ENCODE measurements around the gene GRIK3. TPM values are rescaled to one million over a fixed set of nuclear protein-coding genes. Genes with fewer than 3 reads are reported as not detected.

Gene GRIK3
- total RNA-seq, 2 donors from 2014 or later: 0.30 to 0.55 TPM

DNA sequence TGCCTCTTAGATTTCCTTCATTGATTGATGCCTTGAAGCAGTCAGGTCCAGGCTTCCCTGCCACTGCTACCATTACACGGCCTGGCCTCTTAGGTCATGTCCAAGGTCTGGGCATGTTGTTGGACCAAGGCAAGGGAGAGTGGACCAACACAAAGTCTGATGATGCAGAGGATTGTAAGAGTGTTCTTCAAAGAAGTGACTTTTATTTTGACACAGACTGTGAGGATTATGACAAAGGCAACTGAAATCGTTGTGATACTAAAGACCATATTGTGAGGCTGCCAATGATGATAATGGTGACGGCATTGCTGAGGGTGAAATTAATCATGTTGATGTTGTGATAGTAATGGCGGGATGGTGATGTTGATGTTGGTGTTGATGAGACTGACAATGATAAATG is 149.5 kb downstream of the GRIK3 start:
- TF ChIP-seq, protein P1, sequence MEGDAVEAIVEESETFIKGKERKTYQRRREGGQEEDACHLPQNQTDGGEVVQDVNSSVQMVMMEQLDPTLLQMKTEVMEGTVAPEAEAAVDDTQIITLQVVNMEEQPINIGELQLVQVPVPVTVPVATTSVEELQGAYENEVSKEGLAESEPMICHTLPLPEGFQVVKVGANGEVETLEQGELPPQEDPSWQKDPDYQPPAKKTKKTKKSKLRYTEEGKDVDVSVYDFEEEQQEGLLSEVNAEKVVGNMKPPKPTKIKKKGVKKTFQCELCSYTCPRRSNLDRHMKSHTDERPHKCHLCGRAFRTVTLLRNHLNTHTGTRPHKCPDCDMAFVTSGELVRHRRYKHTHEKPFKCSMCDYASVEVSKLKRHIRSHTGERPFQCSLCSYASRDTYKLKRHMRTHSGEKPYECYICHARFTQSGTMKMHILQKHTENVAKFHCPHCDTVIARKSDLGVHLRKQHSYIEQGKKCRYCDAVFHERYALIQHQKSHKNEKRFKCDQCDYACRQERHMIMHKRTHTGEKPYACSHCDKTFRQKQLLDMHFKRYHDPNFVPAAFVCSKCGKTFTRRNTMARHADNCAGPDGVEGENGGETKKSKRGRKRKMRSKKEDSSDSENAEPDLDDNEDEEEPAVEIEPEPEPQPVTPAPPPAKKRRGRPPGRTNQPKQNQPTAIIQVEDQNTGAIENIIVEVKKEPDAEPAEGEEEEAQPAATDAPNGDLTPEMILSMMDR (IDR thresholded peaks at IDR 0.05): no peak
- no peaks in the 10 kb centered on the region for H3K36me3 ChIP-seq
- no peaks in the 10 kb centered on the region for H3K4me1 ChIP-seq
- no peaks in the 10 kb centered on the region for H3K9me3 ChIP-seq
- no peak overlapping the region for H3K27ac ChIP-seq
- no peak overlapping the region for H3K4me3 ChIP-seq
- peak; percentile 13 for DNase-seq (ENCODE audit: low spot score)
- H3K27me3 ChIP-seq: no peaks in the 10 kb centered on the region

DNA sequence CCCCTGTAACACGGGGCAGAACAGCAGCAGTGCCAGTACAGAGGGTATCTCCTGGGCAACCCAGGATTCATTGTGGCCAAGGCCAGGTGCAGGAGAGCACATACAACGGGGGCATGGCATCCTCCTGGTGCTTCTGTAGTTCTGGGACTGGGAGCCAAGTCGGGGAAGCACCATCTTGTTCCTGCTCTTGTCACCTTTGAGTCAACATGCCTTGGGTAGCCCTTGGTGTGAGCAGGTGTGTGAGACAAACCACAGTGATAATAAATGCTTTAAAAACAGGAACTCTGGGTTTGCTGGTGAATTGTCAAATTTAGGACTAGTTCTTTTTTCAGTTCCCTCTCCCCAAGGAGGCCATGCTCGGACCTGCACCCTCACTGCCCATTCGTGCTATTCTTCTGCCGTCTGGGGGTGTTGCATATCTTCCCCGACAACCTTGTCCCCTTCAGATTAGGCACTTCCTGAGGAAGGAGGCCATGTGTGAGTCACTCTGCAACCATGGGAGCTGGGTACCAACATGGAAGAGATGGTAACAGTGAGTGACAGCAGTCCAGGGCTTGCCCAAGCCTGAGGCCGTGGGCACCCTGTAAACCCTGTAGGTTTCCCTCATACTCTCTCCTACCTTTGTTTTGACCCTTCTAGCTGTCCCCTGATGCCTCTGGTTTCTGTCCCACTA is 150.2 kb downstream of the GRIK3 start:
- no peaks in the 10 kb centered on the region for H3K9me3 ChIP-seq
- H3K27me3 ChIP-seq: no peaks in the 10 kb centered on the region
- H3K4me3 ChIP-seq: no peak overlapping the region
- no peaks in the 10 kb centered on the region for H3K36me3 ChIP-seq
- no peaks in the 10 kb centered on the region for H3K4me1 ChIP-seq
- TF ChIP-seq, protein P1 (IDR thresholded peaks at IDR 0.05): no peak
- no peak overlapping the region for H3K27ac ChIP-seq
- DNase-seq (ENCODE audit: low spot score): peak; percentile 21

DNA sequence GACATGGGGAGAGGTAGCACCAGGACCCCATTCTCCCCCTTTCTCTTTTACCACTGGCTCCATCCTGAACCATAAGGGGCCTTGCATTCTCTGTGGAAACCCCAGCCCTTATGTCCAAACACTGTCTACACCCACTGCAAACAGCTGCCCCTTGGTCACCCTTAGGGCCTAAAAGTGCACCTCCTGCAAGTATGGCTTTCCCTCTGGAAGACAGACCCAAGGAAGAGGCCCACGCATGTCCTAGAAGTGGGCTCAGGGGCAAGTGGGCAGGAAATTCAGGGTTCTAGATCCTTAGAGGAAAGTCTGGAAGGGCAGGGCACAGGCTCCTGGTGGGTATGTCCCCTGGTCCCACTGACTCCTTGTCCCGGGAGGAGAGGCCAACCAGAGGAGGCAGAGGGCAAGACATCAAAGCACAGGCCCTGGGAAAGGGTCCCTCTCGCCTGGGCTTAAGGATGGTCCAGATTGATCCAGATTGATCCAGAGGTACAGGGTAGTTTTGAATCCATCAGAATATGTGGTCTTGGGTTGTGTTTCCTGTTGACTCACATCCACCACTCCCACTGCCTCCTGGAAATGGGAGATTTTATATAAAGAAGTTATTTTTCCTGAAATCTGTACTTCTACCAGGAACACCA is 150.9 kb downstream of the GRIK3 start:
- no peaks in the 10 kb centered on the region for H3K9me3 ChIP-seq
- H3K36me3 ChIP-seq: no peaks in the 10 kb centered on the region
- H3K4me1 ChIP-seq: no peaks in the 10 kb centered on the region
- peak; percentile 40 for DNase-seq (ENCODE audit: low spot score)
- H3K27ac ChIP-seq: no peak overlapping the region
- no peaks in the 10 kb centered on the region for H3K27me3 ChIP-seq
- TF ChIP-seq, protein P1 (IDR thresholded peaks at IDR 0.05): no peak
- no peak overlapping the region for H3K4me3 ChIP-seq

DNA sequence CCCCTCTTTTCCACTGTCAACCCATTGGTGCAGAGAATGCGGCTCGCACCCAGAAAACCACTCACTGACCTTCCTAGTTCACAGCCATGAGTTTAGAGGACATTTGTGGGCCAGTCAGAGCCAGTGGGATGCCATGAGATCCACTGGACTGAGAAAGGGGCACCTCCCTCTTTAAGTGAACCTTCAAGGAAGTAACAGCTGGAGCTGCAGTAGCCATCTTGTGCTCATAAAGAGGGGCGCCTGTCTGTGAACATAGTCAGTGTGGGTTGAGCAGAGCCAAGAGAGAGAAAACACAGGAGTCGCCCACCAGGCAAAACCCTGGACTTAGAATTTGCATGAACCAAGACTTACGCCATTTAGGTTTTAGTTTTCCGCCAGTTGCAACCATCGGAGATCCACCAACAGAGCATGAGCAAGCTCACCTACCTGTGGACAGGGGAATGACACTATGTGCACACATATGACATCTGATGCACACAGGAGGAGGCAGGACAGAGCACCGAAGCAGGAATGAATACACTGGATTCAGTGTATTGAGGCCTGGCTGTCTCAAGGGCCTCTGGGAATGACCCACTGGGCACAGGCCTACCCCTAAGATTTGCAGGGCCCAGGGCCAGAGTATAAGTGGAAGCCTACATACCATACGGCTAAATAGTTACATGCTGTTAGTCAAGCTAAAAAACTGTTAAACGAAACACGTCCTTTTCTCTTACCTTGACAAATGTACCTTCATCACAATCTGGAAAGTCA is 151.6 kb downstream of the GRIK3 start:
- Histone ChIP-seq H3K9me3 (no peaks in the 10 kb centered on the region), H3K4me1 (no peaks in the 10 kb centered on the region), H3K36me3 (no peaks in the 10 kb centered on the region), H3K27ac (no peak overlapping the region), H3K4me3 (no peak overlapping the region), H3K27me3 (no peaks in the 10 kb centered on the region)
- TF ChIP-seq, protein P1 (IDR thresholded peaks at IDR 0.05): no peak
- DNase-seq (ENCODE audit: low spot score): peak; percentile 42

DNA sequence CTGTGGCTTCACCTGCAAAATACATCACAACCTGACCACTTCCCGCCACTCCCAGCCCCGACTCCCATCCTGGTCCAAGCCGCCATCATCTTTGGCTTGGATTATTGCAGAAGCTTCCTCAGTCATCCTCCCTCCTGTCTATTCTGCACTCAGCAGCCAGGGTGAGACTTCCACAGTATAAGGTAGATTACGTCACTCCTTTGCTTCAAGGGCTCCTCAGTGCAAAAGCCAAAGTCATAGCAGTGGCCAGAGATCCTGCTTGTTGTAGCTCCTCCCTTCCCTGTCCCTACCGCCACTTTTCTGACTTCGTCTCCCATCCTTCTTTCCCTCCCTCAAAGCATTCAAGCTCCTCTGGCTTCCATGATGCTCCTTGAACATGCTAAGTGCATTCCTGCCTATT is 152.8 kb downstream of the GRIK3 start:
- Histone ChIP-seq H3K4me3 (no peak overlapping the region), H3K36me3 (no peaks in the 10 kb centered on the region), H3K27me3 (no peaks in the 10 kb centered on the region), H3K4me1 (no peaks in the 10 kb centered on the region), H3K27ac (no peak overlapping the region), H3K9me3 (no peaks in the 10 kb centered on the region)
- TF ChIP-seq, protein P1 (IDR thresholded peaks at IDR 0.05): no peak
- peak; percentile 18 for DNase-seq (ENCODE audit: low spot score)
